Measurements from ENCODE around the gene PLA2G4D.

PLA2G4D gene

GRCh38 chr15:42130246-42130986 lies 36.1 kb upstream of the PLA2G4D start:
- no peak overlapping the region for H2AFZ ChIP-seq (ENCODE audit: low read depth, low read length)
- H3K27ac ChIP-seq (ENCODE audit: low read length, poor library complexity, severe bottlenecking): no peak overlapping the region
- H2BK15ac ChIP-seq (ENCODE audit: low read depth, poor library complexity, severe bottlenecking): no peak overlapping the region
- H2AK5ac ChIP-seq (ENCODE audit: low read length, severe bottlenecking): no peak overlapping the region
- no peaks in the 10 kb centered on the region for H3K9me3 ChIP-seq (ENCODE audit: control insufficient read depth, low read length)
- no peak overlapping the region for H2BK5ac ChIP-seq (ENCODE audit: low read depth, low read length, poor library complexity, severe bottlenecking)
- no peak overlapping the region for H3K4me3 ChIP-seq (ENCODE audit: insufficient read depth in 1 of 2, low read depth in 1 of 2, low read length in 2 of 2)
- no peak overlapping the region for H4K8ac ChIP-seq (ENCODE audit: low read length)
- no peak overlapping the region for H3K4me2 ChIP-seq (ENCODE audit: low read length, poor library complexity, severe bottlenecking)
- no peak overlapping the region for H3K23ac ChIP-seq (ENCODE audit: low read length in 2 of 2)
- H2BK120ac ChIP-seq (ENCODE audit: low read depth, low read length): no peak overlapping the region
- H3K9ac ChIP-seq (ENCODE audit: low read length): no peak overlapping the region
- peaks cover 8% of the 10 kb centered on the region for H3K4me1 ChIP-seq (ENCODE audit: control insufficient read depth, insufficient read depth, low read depth, low read length)
- H2BK12ac ChIP-seq (ENCODE audit: low read length in 2 of 2): no peak overlapping the region
- no peak overlapping the region for H3K4ac ChIP-seq (ENCODE audit: low read depth in 1 of 2, low read length in 2 of 2)
- no peaks in the 10 kb centered on the region for H3K79me1 ChIP-seq (replicated peaks; ENCODE audit: low read length, poor library complexity, severe bottlenecking)
- H4K91ac ChIP-seq (ENCODE audit: low read length): no peak overlapping the region
- H3K36me3 ChIP-seq (ENCODE audit: control insufficient read depth in 1 of 2, insufficient read depth in 2 of 2, low read depth in 1 of 2, low read length in 2 of 2): no peaks in the 10 kb centered on the region
- H3K18ac ChIP-seq (ENCODE audit: low read depth in 1 of 2, low read length in 2 of 2): no peak overlapping the region
- no peak for DNase-seq
- WGBS: 65% methylated on average over 8 of the region's 8 CpGs
- H3K27me3 ChIP-seq (ENCODE audit: control insufficient read depth in 1 of 2, insufficient read depth in 1 of 2, low read length in 2 of 2): peaks cover 35 to 68% of the 10 kb centered on the region in 2 experiments
- H3K14ac ChIP-seq (ENCODE audit: low read length in 2 of 2): no peak overlapping the region

- Histone ChIP-seq H3K4me3 (ENCODE audit: insufficient read depth in 1 of 2, low read depth in 1 of 2, low read length in 2 of 2) (no peak overlapping the region), H3K4me2 (ENCODE audit: low read length, poor library complexity, severe bottlenecking) (no peak overlapping the region), H3K18ac (ENCODE audit: low read depth in 1 of 2, low read length in 2 of 2) (no peak overlapping the region), H3K4me1 (ENCODE audit: control insufficient read depth, insufficient read depth, low read depth, low read length) (peaks cover 8% of the 10 kb centered on the region), H3K14ac (ENCODE audit: low read length in 2 of 2) (no peak overlapping the region), H3K4ac (ENCODE audit: low read depth in 1 of 2, low read length in 2 of 2) (no peak overlapping the region), H2BK5ac (ENCODE audit: low read depth, low read length, poor library complexity, severe bottlenecking) (no peak overlapping the region), H4K8ac (ENCODE audit: low read length) (no peak overlapping the region), H2AK5ac (ENCODE audit: low read length, severe bottlenecking) (no peak overlapping the region), H3K9me3 (ENCODE audit: control insufficient read depth, low read length) (no peaks in the 10 kb centered on the region), H3K36me3 (ENCODE audit: control insufficient read depth in 1 of 2, insufficient read depth in 2 of 2, low read depth in 1 of 2, low read length in 2 of 2) (no peaks in the 10 kb centered on the region), H2AFZ (ENCODE audit: low read depth, low read length) (no peak overlapping the region), H3K27ac (ENCODE audit: low read length, poor library complexity, severe bottlenecking) (no peak overlapping the region), H2BK15ac (ENCODE audit: low read depth, poor library complexity, severe bottlenecking) (no peak overlapping the region), H2BK12ac (ENCODE audit: low read length in 2 of 2) (no peak overlapping the region), H3K79me1 (replicated peaks; ENCODE audit: low read length, poor library complexity, severe bottlenecking) (no peaks in the 10 kb centered on the region), H4K91ac (ENCODE audit: low read length) (no peak overlapping the region), H3K23ac (ENCODE audit: low read length in 2 of 2) (no peak overlapping the region), H3K27me3 (ENCODE audit: control insufficient read depth in 1 of 2, insufficient read depth in 1 of 2, low read length in 2 of 2) (peaks cover 35 to 73% of the 10 kb centered on the region in 2 experiments), H2BK120ac (ENCODE audit: low read depth, low read length) (no peak overlapping the region), H3K9ac (ENCODE audit: low read length) (no peak overlapping the region)
- DNase-seq: no peak
- WGBS: 79% methylated on average over 2 of the region's 2 CpGs
Observed at GRCh38 chr15:42129364-42129763, 35.0 kb upstream of the PLA2G4D start.

GRCh38 chr15:42128476-42128875 lies 34.1 kb upstream of the PLA2G4D start:
- Histone ChIP-seq H3K79me1 (replicated peaks; ENCODE audit: low read length, poor library complexity, severe bottlenecking) (no peaks in the 10 kb centered on the region), H3K4ac (ENCODE audit: low read depth in 1 of 2, low read length in 2 of 2) (no peak overlapping the region), H3K36me3 (ENCODE audit: control insufficient read depth in 1 of 2, insufficient read depth in 2 of 2, low read depth in 1 of 2, low read length in 2 of 2) (no peaks in the 10 kb centered on the region), H4K8ac (ENCODE audit: low read length) (no peak overlapping the region), H2BK12ac (ENCODE audit: low read length in 2 of 2) (no peak overlapping the region), H2BK15ac (ENCODE audit: low read depth, poor library complexity, severe bottlenecking) (no peak overlapping the region), H3K4me2 (ENCODE audit: low read length, poor library complexity, severe bottlenecking) (no peak overlapping the region), H3K9ac (ENCODE audit: low read length) (no peak overlapping the region), H2AFZ (ENCODE audit: low read depth, low read length) (no peak overlapping the region), H3K4me1 (ENCODE audit: control insufficient read depth, insufficient read depth, low read depth, low read length) (peaks cover 5% of the 10 kb centered on the region), H3K9me3 (ENCODE audit: control insufficient read depth, low read length) (no peaks in the 10 kb centered on the region), H3K18ac (ENCODE audit: low read depth in 1 of 2, low read length in 2 of 2) (no peak overlapping the region), H3K4me3 (ENCODE audit: insufficient read depth in 1 of 2, low read depth in 1 of 2, low read length in 2 of 2) (no peak overlapping the region), H4K91ac (ENCODE audit: low read length) (no peak overlapping the region), H2BK120ac (ENCODE audit: low read depth, low read length) (no peak overlapping the region), H2AK5ac (ENCODE audit: low read length, severe bottlenecking) (no peak overlapping the region), H3K23ac (ENCODE audit: low read length in 2 of 2) (no peak overlapping the region), H3K14ac (ENCODE audit: low read length in 2 of 2) (no peak overlapping the region), H2BK5ac (ENCODE audit: low read depth, low read length, poor library complexity, severe bottlenecking) (no peak overlapping the region), H3K27ac (ENCODE audit: low read length, poor library complexity, severe bottlenecking) (no peak overlapping the region), H3K27me3 (ENCODE audit: control insufficient read depth in 1 of 2, insufficient read depth in 1 of 2, low read length in 2 of 2) (peaks cover 39 to 79% of the 10 kb centered on the region in 2 experiments)
- WGBS: 74% methylated on average over 6 of the region's 6 CpGs
- DNase-seq: no peak

GRCh38 chr15:42123546-42123945 lies 29.2 kb upstream of the PLA2G4D start:
- Histone ChIP-seq H3K23ac (ENCODE audit: low read length in 2 of 2) (no peak overlapping the region), H2AFZ (ENCODE audit: low read depth, low read length) (no peak overlapping the region), H2BK120ac (ENCODE audit: low read depth, low read length) (no peak overlapping the region), H3K14ac (ENCODE audit: low read length in 2 of 2) (no peak overlapping the region), H3K4me1 (ENCODE audit: control insufficient read depth, insufficient read depth, low read depth, low read length) (no peaks in the 10 kb centered on the region), H3K36me3 (ENCODE audit: control insufficient read depth in 1 of 2, insufficient read depth in 2 of 2, low read depth in 1 of 2, low read length in 2 of 2) (no peaks in the 10 kb centered on the region), H3K4me2 (ENCODE audit: low read length, poor library complexity, severe bottlenecking) (no peak overlapping the region), H2BK12ac (ENCODE audit: low read length in 2 of 2) (no peak overlapping the region), H3K4ac (ENCODE audit: low read depth in 1 of 2, low read length in 2 of 2) (no peak overlapping the region), H3K27ac (ENCODE audit: low read length, poor library complexity, severe bottlenecking) (no peak overlapping the region), H4K8ac (ENCODE audit: low read length) (no peak overlapping the region), H3K9me3 (ENCODE audit: control insufficient read depth, low read length) (no peaks in the 10 kb centered on the region), H2BK15ac (ENCODE audit: low read depth, poor library complexity, severe bottlenecking) (no peak overlapping the region), H3K27me3 (ENCODE audit: control insufficient read depth in 1 of 2, insufficient read depth in 1 of 2, low read length in 2 of 2) (peaks cover 61 to 75% of the 10 kb centered on the region in 2 experiments), H2AK5ac (ENCODE audit: low read length, severe bottlenecking) (no peak overlapping the region), H4K91ac (ENCODE audit: low read length) (no peak overlapping the region), H3K18ac (ENCODE audit: low read depth in 1 of 2, low read length in 2 of 2) (no peak overlapping the region), H2BK5ac (ENCODE audit: low read depth, low read length, poor library complexity, severe bottlenecking) (no peak overlapping the region), H3K9ac (ENCODE audit: low read length) (no peak overlapping the region), H3K79me1 (replicated peaks; ENCODE audit: low read length, poor library complexity, severe bottlenecking) (no peaks in the 10 kb centered on the region), H3K4me3 (ENCODE audit: insufficient read depth in 1 of 2, low read depth in 1 of 2, low read length in 2 of 2) (no peak overlapping the region)
- whole genome bisulfite sequencing: 85% methylated on average over 3 of the region's 3 CpGs
- no peak for DNase-seq
